Neutrophil (primary cell): ENCODE measurements around the gene PIK3CB.
A peak's percentile ranks its signal among the peaks of the same experiment; 100 is the strongest.

Experiments
- H3K27ac ChIP-seq: fragments of 200-600 bp; sonication (generic); 2 replicates; pipeline ENCODE4 v1.5.1; 2016; ENCODE audit warnings: mild to moderate bottlenecking, moderate library complexity
- H3K27me3 ChIP-seq: fragments of 200-600 bp; sonication (generic); 2 replicates; pipeline ENCODE4 v1.6.0; 2016; ENCODE audit warnings: mild to moderate bottlenecking
- H3K36me3 ChIP-seq: fragments of 200-600 bp; sonication (generic); 2 replicates; pipeline ENCODE4 v1.5.1; 2017
- H3K4me1 ChIP-seq, 2 experiments: fragments of 200-600 bp in 1 of 2; sonication (generic) in 1 of 2; 1 replicate in 1 of 2; 2 replicates in 1 of 2; pipeline versions ENCODE4 v1.5.1 to v1.6.1; 2013 to 2016; ENCODE audit warnings: low read depth in 1 of 2, low read length in 1 of 2, mild to moderate bottlenecking in 1 of 2, moderate library complexity in 1 of 2; ENCODE audit not compliant: control insufficient read depth in 1 of 2, insufficient read depth in 1 of 2
- H3K4me3 ChIP-seq, 2 experiments: fragments of 200-600 bp in 1 of 2; sonication (generic) in 1 of 2; 1 replicate in 1 of 2; 2 replicates in 1 of 2; pipeline ENCODE4 v1.5.1; 2013 to 2016; ENCODE audit warnings: low read depth in 1 of 2, low read length in 1 of 2, mild to moderate bottlenecking in 1 of 2, moderate library complexity in 1 of 2
- H3K9me3 ChIP-seq: fragments of 200-600 bp; sonication (generic); 2 replicates; pipeline ENCODE4 v1.5.1; 2016
- TF ChIP-seq, protein P1 (sequence below): fragments of 200-600 bp; sonication (generic); IDR thresholded peaks from 2 replicates; pipeline ENCODE4 v1.5.1; 2016; ENCODE audit warnings: antibody characterized with exemption

The PIK3CB gene

DNA sequence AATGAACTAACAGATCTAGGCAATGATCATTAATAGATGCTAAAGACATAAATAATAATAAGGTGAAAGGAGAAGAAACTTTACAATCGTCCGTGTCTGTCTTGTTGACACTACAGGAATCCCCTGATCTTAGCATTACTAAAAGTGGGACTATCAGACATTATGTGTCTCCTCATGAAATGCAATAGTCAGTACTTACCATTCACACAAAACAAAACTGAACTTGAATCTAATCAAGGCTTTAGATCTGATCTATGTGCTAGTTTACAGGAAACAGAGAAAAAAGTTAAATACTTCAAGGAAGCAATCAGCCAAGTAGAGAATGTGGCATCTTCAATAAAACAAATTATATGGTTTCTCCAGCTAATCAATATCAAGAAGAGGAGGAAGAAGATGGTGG is 73.7 kb downstream of the PIK3CB start:
- Histone ChIP-seq H3K4me3 (no peak overlapping the region), H3K9me3 (no peaks in the 10 kb centered on the region), H3K27me3 (no peaks in the 10 kb centered on the region), H3K27ac (no peak overlapping the region), H3K4me1 (peaks cover 0 to 6% of the 10 kb centered on the region in 2 experiments), H3K36me3 (no peaks in the 10 kb centered on the region)
- TF ChIP-seq, protein P1, sequence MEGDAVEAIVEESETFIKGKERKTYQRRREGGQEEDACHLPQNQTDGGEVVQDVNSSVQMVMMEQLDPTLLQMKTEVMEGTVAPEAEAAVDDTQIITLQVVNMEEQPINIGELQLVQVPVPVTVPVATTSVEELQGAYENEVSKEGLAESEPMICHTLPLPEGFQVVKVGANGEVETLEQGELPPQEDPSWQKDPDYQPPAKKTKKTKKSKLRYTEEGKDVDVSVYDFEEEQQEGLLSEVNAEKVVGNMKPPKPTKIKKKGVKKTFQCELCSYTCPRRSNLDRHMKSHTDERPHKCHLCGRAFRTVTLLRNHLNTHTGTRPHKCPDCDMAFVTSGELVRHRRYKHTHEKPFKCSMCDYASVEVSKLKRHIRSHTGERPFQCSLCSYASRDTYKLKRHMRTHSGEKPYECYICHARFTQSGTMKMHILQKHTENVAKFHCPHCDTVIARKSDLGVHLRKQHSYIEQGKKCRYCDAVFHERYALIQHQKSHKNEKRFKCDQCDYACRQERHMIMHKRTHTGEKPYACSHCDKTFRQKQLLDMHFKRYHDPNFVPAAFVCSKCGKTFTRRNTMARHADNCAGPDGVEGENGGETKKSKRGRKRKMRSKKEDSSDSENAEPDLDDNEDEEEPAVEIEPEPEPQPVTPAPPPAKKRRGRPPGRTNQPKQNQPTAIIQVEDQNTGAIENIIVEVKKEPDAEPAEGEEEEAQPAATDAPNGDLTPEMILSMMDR: no peak

DNA sequence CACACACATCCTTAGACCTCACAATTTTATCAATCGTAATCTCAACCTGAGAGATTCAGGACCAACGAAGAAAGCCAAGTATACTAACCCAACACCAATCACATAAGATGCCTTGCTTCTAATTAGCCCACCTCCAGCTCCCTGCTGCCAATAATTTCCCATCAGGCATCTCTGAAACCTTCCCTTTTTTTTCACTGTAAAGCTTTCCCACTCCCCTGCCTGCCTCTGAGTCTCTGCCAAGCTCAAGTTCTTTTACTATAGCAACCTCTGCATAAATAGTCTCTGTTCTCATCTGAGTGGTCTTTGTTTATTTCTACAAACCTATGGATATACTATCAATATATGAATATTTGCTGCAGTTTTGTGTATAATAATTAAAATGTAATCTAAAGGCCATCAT is 86.5 kb downstream of the PIK3CB start:
- Histone ChIP-seq H3K27me3 (no peaks in the 10 kb centered on the region), H3K4me3 (no peak overlapping the region), H3K36me3 (peaks cover 13% of the 10 kb centered on the region), H3K27ac (no peak overlapping the region), H3K9me3 (no peaks in the 10 kb centered on the region), H3K4me1 (peaks cover 9 to 11% of the 10 kb centered on the region in 2 experiments)
- TF ChIP-seq, protein P1: no peak

DNA sequence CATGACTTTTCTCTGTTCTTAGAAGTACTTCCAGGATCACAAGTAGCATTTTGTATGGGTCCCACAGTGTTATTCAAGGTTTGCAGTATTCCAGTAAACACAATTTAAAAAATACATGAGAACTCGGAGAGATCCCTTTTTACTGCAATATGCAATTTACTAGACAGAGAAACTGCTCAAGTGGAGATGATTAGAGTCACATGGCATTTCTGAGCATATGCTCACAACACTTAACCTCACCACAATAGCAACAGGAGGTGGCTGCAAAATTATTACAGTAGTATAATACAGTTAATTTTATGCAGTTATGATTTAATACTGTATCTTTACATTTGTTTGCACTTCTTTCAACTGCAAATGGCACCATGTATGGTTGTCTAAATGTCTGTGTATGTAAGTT is 87.5 kb downstream of the PIK3CB start:
- Histone ChIP-seq H3K36me3 (peaks cover 13% of the 10 kb centered on the region), H3K4me3 (no peak overlapping the region), H3K27me3 (no peaks in the 10 kb centered on the region), H3K9me3 (no peaks in the 10 kb centered on the region), H3K4me1 (peaks cover 9 to 11% of the 10 kb centered on the region in 2 experiments), H3K27ac (peak overlapping the region; percentile 26)
- TF ChIP-seq, protein P1: no peak

DNA sequence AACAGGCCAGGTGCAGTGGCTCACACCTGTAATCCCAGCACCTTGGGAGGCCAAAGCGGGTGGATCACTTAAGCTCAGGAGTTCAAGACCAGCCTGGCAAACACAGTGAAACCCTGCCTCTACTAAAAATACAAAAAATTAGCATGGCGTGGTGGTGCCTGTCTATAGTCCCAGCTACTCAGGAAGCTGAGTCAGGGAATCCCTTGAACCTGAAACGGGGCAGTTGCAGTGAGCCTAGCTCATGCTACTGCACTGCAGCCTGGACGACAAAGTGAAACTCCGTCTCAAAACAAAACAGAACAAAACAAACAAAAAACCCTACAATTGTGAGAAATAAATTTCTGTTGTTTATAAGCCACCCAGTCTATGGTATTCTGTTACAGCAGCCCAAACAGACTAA is 94.7 kb downstream of the PIK3CB start:
- TF ChIP-seq, protein P1: no peak
- H3K9me3 ChIP-seq: no peaks in the 10 kb centered on the region
- H3K27ac ChIP-seq: no peak overlapping the region
- H3K4me1 ChIP-seq: peaks cover 8 to 9% of the 10 kb centered on the region in 2 experiments
- no peak overlapping the region for H3K4me3 ChIP-seq
- H3K27me3 ChIP-seq: no peaks in the 10 kb centered on the region
- H3K36me3 ChIP-seq: peaks cover 24% of the 10 kb centered on the region

DNA sequence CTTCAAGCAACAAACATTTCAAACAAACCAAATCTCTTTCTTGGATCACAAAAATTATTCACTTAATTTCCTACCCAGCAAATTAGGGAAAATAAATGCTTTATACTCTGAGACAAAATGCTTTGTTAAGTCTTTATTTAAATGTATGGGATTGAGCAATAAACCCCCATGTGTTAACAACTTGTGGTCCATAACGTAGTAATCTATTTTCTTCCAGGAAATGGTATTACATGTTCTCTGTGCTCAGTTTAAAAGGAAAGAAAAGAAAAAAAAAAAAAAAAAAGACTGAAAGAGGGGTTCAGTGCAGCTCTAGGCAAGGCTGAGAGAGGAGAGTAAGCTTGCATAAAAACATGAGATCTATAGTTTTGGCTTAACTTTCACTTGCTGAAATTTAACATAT is 102.3 kb downstream of the PIK3CB start:
- H3K4me3 ChIP-seq: no peak overlapping the region
- H3K27ac ChIP-seq: no peak overlapping the region
- no peaks in the 10 kb centered on the region for H3K9me3 ChIP-seq
- H3K27me3 ChIP-seq: no peaks in the 10 kb centered on the region
- H3K36me3 ChIP-seq: peaks cover 20% of the 10 kb centered on the region
- H3K4me1 ChIP-seq: no peaks in the 10 kb centered on the region
- TF ChIP-seq, protein P1: no peak
